ENCODE data around the gene TMEM54.

GRCh38 chr1:32887623-32888022 lies 13.6 kb downstream of the TMEM54 start:
- TF ChIP-seq CTCF (IDR thresholded peaks at IDR 0.05; ENCODE audit: low read length) (no peak), EZH2 (IDR thresholded peaks at IDR 0.05; ENCODE audit: borderline replicate concordance, low read length) (no peak)

Data from OCI-LY1 (cell line).